ENCODE results near the gene TNIP2. TPM values are rescaled to one million over a fixed set of nuclear protein-coding genes. Genes with fewer than 3 reads are reported as not detected.

TNIP2 gene
- total RNA-seq, 2 experiments from 2014 or later, result 26.2 to 32.1 TPM

- DNase-seq (ENCODE audit: low spot score), result peak; percentile 44
- peak; percentile 68 for TF ChIP-seq CTCF (conservative IDR thresholded peaks at IDR 0.05; ENCODE audit: low read length)
- TF ChIP-seq EZH2phosphoT487 (IDR thresholded peaks at IDR 0.05; ENCODE audit: borderline replicate concordance, low read depth, low read length), result no peak
- Histone ChIP-seq H3K4me2 (ENCODE audit: low read length) (no peak overlapping the region), H3K4me3 (ENCODE audit: low read depth, low read length, poor library complexity, severe bottlenecking) (no peak overlapping the region), H3K9me3 (ENCODE audit: low read length) (no peaks in the 10 kb centered on the region; the same call in 1 of the 2 replicates), H2AFZ (ENCODE audit: low read length) (no peak overlapping the region), H3K4me1 (ENCODE audit: insufficient read depth, low read length, poor library complexity, severe bottlenecking) (peaks cover 14% of the 10 kb centered on the region), H3K9me2 (ENCODE audit: insufficient read depth, low read length) (no peaks in the 10 kb centered on the region), H3K79me2 (ENCODE audit: insufficient read depth, low read depth, low read length) (no peaks in the 10 kb centered on the region), H4K20me1 (ENCODE audit: insufficient read depth, low read length) (no peaks in the 10 kb centered on the region), H3K36me3 (ENCODE audit: insufficient read depth, low read length) (peaks cover 44% of the 10 kb centered on the region), H3K27ac (ENCODE audit: low read depth, low read length, poor library complexity, severe bottlenecking) (no peak overlapping the region)
- no TSS peak for BruUV-seq (replicated peaks)
- intact Hi-C loops (cut with micrococcal nuclease; ENCODE audit: unreplicated experiment), result no loop called here
- POLR2A ChIA-PET, result interaction anchor here (0.6 kb wide), 1 partner anchor 327 kb away, joined by 5 read pairs; no protein-coding TSS in a partner anchor
- CTCF ChIA-PET (ENCODE audit: unreplicated experiment), result no interaction called here
Observed at GRCh38 chr4:2712261-2712842, 43.8 kb downstream of the TNIP2 start.

GRCh38 chr4:2702770-2703169 lies 53.4 kb downstream of the TNIP2 start:
- Histone ChIP-seq H3K4me2 (ENCODE audit: low read length) (no peak overlapping the region), H3K79me2 (ENCODE audit: insufficient read depth, low read depth, low read length) (no peaks in the 10 kb centered on the region), H3K9me3 (ENCODE audit: low read length) (no peaks in the 10 kb centered on the region), H2AFZ (ENCODE audit: low read length) (no peak overlapping the region), H3K27ac (ENCODE audit: low read depth, low read length, poor library complexity, severe bottlenecking) (no peak overlapping the region), H3K36me3 (ENCODE audit: insufficient read depth, low read length) (peaks cover 80% of the 10 kb centered on the region), H4K20me1 (ENCODE audit: insufficient read depth, low read length) (no peaks in the 10 kb centered on the region), H3K4me3 (ENCODE audit: low read depth, low read length, poor library complexity, severe bottlenecking) (no peak overlapping the region), H3K4me1 (ENCODE audit: insufficient read depth, low read length, poor library complexity, severe bottlenecking) (peaks cover 12% of the 10 kb centered on the region), H3K9me2 (ENCODE audit: insufficient read depth, low read length) (no peaks in the 10 kb centered on the region)
- TF ChIP-seq CTCF (conservative IDR thresholded peaks at IDR 0.05; ENCODE audit: low read length), result no peak
- no peak for TF ChIP-seq EZH2phosphoT487 (IDR thresholded peaks at IDR 0.05; ENCODE audit: borderline replicate concordance, low read depth, low read length)
- no TSS peak for BruUV-seq (replicated peaks)
- CTCF ChIA-PET (ENCODE audit: unreplicated experiment), result no interaction called here
- no peak for DNase-seq (ENCODE audit: low spot score)
- POLR2A ChIA-PET, result interaction anchor here (0.7 kb wide), 1 partner anchor 23 kb away, joined by 4 read pairs; no protein-coding TSS in a partner anchor
- intact Hi-C loops (cut with micrococcal nuclease; ENCODE audit: unreplicated experiment), result no loop called here

- no peak for DNase-seq (ENCODE audit: low spot score)
- Histone ChIP-seq H3K79me2 (ENCODE audit: insufficient read depth, low read depth, low read length) (no peaks in the 10 kb centered on the region), H2AFZ (ENCODE audit: low read length) (no peak overlapping the region), H3K27ac (ENCODE audit: low read depth, low read length, poor library complexity, severe bottlenecking) (no peak overlapping the region), H3K9me3 (ENCODE audit: low read length) (no peaks in the 10 kb centered on the region), H3K36me3 (ENCODE audit: insufficient read depth, low read length) (peaks cover 81% of the 10 kb centered on the region), H3K9me2 (ENCODE audit: insufficient read depth, low read length) (no peaks in the 10 kb centered on the region), H3K4me3 (ENCODE audit: low read depth, low read length, poor library complexity, severe bottlenecking) (no peak overlapping the region), H3K4me1 (ENCODE audit: insufficient read depth, low read length, poor library complexity, severe bottlenecking) (peaks cover 16% of the 10 kb centered on the region), H3K4me2 (ENCODE audit: low read length) (no peak overlapping the region), H4K20me1 (ENCODE audit: insufficient read depth, low read length) (0 out of 2 replicates have a peak, but pooled peaks cover 3% of the 10 kb centered on the region)
- CTCF ChIA-PET (ENCODE audit: unreplicated experiment), result no interaction called here
- POLR2A ChIA-PET, result no interaction called here
- BruUV-seq (replicated peaks), result no TSS peak
- TF ChIP-seq EZH2phosphoT487 (IDR thresholded peaks at IDR 0.05; ENCODE audit: borderline replicate concordance, low read depth, low read length) (no peak), CTCF (conservative IDR thresholded peaks at IDR 0.05; ENCODE audit: low read length) (no peak)
- intact Hi-C loops (cut with micrococcal nuclease; ENCODE audit: unreplicated experiment), result no loop called here
Observed at GRCh38 chr4:2702361-2702760, 53.8 kb downstream of the TNIP2 start.
